ENCODE results near the gene LRRC53.
A peak's percentile ranks its signal among the peaks of the same experiment; 100 is the strongest.

The LRRC53 gene

DNA sequence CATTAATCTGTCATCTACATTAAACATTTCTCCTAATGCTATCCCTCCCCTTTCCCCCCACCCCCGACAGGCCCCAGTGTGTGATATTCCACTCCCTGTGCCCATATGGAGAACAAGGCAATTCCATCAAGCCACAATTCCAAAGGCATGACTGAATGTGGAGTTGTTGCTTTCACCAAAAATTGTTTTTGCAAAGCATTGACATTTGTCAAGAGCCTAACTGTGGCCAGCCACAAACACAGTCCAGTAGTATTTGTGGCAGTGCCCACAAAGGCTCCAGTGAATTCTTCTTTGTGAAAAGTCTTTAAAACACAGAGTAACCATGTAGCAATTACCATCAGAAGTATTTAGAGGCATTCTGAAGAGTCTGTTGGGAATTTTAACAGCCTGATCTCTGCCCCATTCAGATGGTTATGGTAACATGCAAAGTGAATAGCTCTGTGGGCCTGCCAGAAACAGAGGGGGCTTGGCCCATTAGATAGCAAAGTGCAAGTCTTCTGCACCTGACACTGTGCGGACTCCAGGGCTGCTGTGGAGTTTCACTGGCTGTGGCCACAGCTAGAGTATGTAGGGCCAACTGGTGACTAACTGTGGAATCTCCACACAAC lies 11.6 kb upstream of the LRRC53 start:
- Histone ChIP-seq H3K27ac (ENCODE audit: low read depth, low read length) (peak overlapping the region; percentile 38), H3K4me3 (ENCODE audit: low read depth, low read length) (no peak overlapping the region), H3K36me3 (ENCODE audit: control insufficient read depth, insufficient read depth, low read length) (no peaks in the 10 kb centered on the region), H3K9ac (ENCODE audit: low read depth, low read length) (no peak overlapping the region), H3K4me1 (ENCODE audit: control insufficient read depth, insufficient read depth, low read length) (peaks cover 46% of the 10 kb centered on the region), H3K27me3 (ENCODE audit: control insufficient read depth, insufficient read depth, low read length) (no peaks in the 10 kb centered on the region), H3K9me3 (ENCODE audit: control insufficient read depth, insufficient read depth, low read length) (no peaks in the 10 kb centered on the region)

DNA sequence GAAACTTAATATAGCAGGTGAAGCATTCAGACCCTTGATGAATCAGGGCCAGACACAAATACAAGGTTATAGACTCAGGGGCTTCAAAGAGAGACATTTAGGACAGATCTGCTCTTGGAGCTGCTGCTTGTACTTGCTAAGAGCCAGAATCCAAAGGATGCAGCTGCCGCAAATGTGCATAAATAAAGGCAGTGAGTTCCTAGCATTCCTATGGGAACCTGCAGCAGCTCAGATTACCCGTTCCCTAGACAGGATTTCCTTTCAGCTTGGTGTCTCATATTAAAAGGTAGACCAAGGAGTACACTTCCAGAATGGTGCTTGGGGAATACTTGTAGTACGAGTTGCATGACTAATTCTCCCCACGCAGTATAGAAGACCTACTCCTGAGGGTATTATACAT lies 9.7 kb upstream of the LRRC53 start:
- peaks cover 43% of the 10 kb centered on the region for H3K4me1 ChIP-seq (ENCODE audit: control insufficient read depth, insufficient read depth, low read length)
- peak overlapping the region; percentile 67 for H3K27ac ChIP-seq (ENCODE audit: low read depth, low read length)
- no peaks in the 10 kb centered on the region for H3K9me3 ChIP-seq (ENCODE audit: control insufficient read depth, insufficient read depth, low read length)
- no peaks in the 10 kb centered on the region for H3K27me3 ChIP-seq (ENCODE audit: control insufficient read depth, insufficient read depth, low read length)
- H3K4me3 ChIP-seq (ENCODE audit: low read depth, low read length) = peak overlapping the region; percentile 37
- peak overlapping the region; percentile 18; the same call in 1 of the 2 replicates for H3K9ac ChIP-seq (ENCODE audit: low read depth, low read length)
- no peaks in the 10 kb centered on the region for H3K36me3 ChIP-seq (ENCODE audit: control insufficient read depth, insufficient read depth, low read length)

DNA sequence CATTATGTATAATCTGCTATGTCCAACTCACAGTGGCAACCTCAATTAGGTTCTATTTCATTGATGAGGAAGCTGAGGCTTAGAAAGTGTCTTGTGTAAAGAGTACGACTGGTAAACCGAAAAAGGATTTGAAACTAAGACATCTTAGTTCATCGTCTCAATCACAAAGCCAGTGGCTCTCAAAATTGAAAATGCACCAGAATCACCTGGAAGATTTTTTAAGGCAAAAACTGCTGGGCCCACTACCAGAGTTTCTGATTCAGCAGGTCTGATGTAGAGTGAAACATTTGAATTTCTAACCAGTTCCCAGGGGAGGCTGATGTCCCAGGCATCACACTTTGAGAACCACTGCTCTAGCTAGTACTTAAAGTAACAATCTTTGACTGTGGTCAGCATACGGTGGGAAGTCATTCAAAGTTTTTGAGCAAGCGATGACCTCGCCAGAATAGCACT lies 5.2 kb upstream of the LRRC53 start:
- Histone ChIP-seq H3K9me3 (ENCODE audit: control insufficient read depth, insufficient read depth, low read length) (no peaks in the 10 kb centered on the region), H3K36me3 (ENCODE audit: control insufficient read depth, insufficient read depth, low read length) (no peaks in the 10 kb centered on the region), H3K4me1 (ENCODE audit: control insufficient read depth, insufficient read depth, low read length) (peaks cover 15% of the 10 kb centered on the region), H3K9ac (ENCODE audit: low read depth, low read length) (no peak overlapping the region), H3K4me3 (ENCODE audit: low read depth, low read length) (no peak overlapping the region), H3K27ac (ENCODE audit: low read depth, low read length) (no peak overlapping the region), H3K27me3 (ENCODE audit: control insufficient read depth, insufficient read depth, low read length) (no peaks in the 10 kb centered on the region)

DNA sequence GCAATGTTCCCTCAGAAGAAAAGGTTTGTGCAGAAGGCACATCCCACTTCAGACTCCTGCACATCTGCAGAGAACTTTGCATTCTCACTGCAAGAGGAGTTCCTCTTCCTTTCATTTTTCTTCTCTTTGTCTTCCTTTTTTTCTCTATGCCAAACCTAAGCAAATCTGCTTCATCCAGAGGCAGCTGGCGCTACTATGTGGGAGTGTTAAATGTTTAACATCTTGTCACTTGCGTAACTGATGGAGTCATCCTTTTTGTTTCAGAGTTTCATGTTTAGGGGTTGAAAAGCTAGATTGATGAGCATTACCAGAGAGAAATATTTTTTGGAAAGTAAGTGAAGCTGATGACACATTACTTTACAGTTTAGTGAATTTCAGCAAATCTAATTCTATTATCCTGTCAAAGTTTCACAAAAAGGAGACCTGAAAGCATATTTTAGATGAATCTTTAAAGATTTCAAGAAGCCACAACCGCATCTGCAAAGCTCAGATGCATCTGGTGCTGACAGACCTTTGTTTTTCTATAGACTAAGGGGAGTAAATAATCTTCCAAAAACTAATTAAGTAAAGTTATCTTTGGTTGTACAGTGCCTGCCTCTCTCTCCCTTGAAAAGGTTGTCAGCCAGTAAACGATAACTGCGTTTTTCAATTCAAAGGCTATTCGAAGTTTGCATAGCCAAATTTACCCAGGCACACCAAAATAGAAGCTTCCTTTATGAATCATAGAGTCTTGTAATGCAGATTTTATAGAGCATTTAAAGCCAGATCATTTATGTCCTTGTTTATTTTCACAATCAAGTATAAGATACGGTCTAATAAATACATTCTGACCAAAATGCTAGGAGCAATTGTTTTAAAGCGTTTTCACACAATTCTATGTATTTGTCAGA lies 1.2 kb upstream of the LRRC53 start:
- no peaks in the 10 kb centered on the region for H3K36me3 ChIP-seq (ENCODE audit: control insufficient read depth, insufficient read depth, low read length)
- H3K27ac ChIP-seq (ENCODE audit: low read depth, low read length) = no peak overlapping the region
- H3K9me3 ChIP-seq (ENCODE audit: control insufficient read depth, insufficient read depth, low read length) = no peaks in the 10 kb centered on the region
- H3K4me1 ChIP-seq (ENCODE audit: control insufficient read depth, insufficient read depth, low read length) = peaks cover 2% of the 10 kb centered on the region; the same call in 1 of the 2 replicates
- H3K4me3 ChIP-seq (ENCODE audit: low read depth, low read length) = no peak overlapping the region
- H3K27me3 ChIP-seq (ENCODE audit: control insufficient read depth, insufficient read depth, low read length) = no peaks in the 10 kb centered on the region
- H3K9ac ChIP-seq (ENCODE audit: low read depth, low read length) = no peak overlapping the region

DNA sequence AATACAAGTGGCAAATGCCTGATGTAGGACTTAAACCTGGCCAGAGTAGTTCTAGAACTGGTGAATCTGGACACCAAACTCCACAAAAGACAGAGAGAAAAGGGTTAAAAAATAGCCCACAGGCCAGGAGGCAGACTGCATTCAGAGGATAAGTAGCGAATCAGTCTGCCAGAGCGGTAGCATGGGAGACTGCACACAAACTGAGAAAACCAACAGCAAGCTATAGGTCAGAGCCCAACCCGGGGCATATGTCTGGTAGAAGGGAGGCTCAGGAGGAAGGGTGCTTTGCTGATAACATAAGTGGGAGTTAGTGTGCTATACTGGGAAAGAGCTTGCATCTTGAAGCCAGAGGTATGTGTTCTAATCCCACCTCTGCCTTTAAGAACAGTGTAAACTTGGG lies 4.0 kb downstream of the LRRC53 start:
- Histone ChIP-seq H3K36me3 (ENCODE audit: control insufficient read depth, insufficient read depth, low read length) (no peaks in the 10 kb centered on the region), H3K27me3 (ENCODE audit: control insufficient read depth, insufficient read depth, low read length) (no peaks in the 10 kb centered on the region), H3K9me3 (ENCODE audit: control insufficient read depth, insufficient read depth, low read length) (no peaks in the 10 kb centered on the region), H3K27ac (ENCODE audit: low read depth, low read length) (no peak overlapping the region), H3K4me3 (ENCODE audit: low read depth, low read length) (no peak overlapping the region), H3K4me1 (ENCODE audit: control insufficient read depth, insufficient read depth, low read length) (peaks cover 35% of the 10 kb centered on the region), H3K9ac (ENCODE audit: low read depth, low read length) (no peak overlapping the region)

DNA sequence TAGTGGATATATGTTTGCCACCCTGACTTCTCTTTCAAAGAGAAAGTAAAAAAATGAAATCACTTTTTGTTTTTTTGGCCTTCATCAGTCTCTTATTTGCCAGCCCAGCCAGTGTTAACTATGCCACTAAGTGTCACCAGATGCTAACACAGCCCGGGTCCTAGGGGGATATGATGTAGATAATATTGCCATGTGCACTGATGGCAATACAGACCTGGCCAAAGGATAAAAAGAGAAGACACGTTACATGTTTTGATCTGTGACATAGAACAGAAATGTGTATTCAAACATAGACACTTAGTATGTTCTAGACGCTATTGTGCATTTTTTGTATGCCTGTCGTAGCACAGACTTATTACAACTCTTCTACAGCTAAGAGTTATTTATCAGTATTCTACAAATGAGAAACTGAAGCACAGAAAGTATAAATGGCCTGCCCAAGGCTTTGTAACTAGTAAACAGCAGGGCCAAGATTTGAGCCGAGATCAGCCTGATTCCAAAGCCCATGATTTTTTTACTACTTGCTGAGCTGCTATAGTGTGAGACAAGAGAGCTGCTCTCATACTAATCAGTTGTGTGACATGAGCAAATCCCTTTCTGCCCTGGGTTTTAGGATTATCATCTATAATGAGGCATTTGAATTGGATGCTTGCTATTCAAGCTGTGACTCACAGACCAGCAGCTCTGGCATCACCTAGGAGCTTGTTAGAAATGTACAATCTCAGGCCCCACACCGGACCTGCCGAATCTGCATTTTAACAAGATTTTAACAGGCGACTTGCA lies 6.3 kb downstream of the LRRC53 start:
- peak overlapping the region; percentile 53 for H3K27ac ChIP-seq (ENCODE audit: low read depth, low read length)
- peaks cover 35% of the 10 kb centered on the region for H3K4me1 ChIP-seq (ENCODE audit: control insufficient read depth, insufficient read depth, low read length)
- H3K9me3 ChIP-seq (ENCODE audit: control insufficient read depth, insufficient read depth, low read length) = no peaks in the 10 kb centered on the region
- no peaks in the 10 kb centered on the region for H3K27me3 ChIP-seq (ENCODE audit: control insufficient read depth, insufficient read depth, low read length)
- no peaks in the 10 kb centered on the region for H3K36me3 ChIP-seq (ENCODE audit: control insufficient read depth, insufficient read depth, low read length)
- no peak overlapping the region for H3K4me3 ChIP-seq (ENCODE audit: low read depth, low read length)
- no peak overlapping the region; the same call in 1 of the 2 replicates for H3K9ac ChIP-seq (ENCODE audit: low read depth, low read length)

DNA sequence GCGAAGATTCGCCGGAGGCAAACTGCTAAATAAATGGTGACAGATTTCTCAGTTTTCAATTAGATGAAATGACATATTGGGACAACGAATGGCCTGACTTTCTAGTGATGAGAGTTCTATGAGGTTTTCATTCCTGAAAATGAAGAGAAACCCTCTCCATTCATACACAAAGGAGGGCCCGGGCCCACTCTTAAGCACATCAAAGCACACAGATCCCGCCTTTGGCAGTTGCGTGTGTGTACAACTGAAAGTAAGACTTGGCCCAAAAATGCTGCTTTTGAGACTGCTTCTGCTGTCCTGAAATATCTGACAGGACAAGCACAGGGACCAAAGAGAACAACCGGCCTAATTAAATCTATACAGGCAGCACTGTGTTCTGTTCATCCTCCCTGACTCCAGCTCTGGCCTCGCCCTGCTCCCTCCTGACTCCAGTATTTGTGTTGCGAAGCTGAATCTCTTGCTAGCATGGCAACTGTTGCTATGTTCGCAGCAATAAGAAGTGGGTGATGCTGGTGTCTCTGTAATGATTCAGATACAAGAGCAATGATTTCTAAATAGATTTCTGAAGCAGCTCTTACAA lies 7.4 kb downstream of the LRRC53 start:
- Histone ChIP-seq H3K27ac (ENCODE audit: low read depth, low read length) (peak overlapping the region; percentile 53), H3K4me1 (ENCODE audit: control insufficient read depth, insufficient read depth, low read length) (peaks cover 35% of the 10 kb centered on the region), H3K9me3 (ENCODE audit: control insufficient read depth, insufficient read depth, low read length) (no peaks in the 10 kb centered on the region), H3K9ac (ENCODE audit: low read depth, low read length) (no peak overlapping the region), H3K36me3 (ENCODE audit: control insufficient read depth, insufficient read depth, low read length) (no peaks in the 10 kb centered on the region), H3K4me3 (ENCODE audit: low read depth, low read length) (0 out of 2 replicates have a peak overlapping the region, but pooled peaks have one; percentile 2), H3K27me3 (ENCODE audit: control insufficient read depth, insufficient read depth, low read length) (no peaks in the 10 kb centered on the region)

DNA sequence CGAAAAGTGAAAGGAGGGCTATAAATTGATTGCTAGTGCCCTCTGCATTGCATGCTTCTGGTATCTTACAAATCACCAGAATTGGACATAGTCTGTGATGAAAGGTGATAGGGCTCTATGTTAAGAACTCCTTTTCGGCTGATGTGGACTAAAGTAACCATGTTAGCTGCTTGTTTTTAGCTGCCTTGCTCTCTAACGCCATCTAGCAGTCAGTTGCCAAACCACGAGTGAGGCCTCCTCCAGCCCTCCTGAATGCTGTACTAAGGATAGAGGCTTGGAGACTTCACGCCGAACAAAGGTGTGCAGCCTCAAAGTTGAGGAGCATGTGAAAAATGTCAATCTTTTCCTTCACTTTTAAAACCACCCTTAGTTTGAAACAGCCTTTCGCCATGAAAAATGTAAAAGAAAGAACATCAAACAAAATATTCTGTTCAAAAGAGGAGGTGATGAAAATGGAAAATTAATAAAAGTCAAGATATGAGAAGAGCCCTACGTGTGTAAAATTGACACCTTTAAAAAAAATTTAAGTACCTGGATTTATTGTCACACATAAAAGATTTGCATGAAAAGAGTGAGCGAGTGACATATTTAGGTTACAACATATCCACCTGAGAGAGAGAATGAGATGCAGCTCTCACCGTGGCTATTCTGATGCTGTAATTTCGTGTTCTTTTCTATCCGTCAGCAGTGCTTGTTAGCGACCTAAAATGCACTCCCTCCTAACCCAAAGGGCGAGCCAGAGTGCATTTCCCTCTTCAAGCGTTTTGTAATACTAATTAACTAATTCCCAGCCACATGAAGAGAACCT lies 8.1 kb downstream of the LRRC53 start:
- no peaks in the 10 kb centered on the region for H3K27me3 ChIP-seq (ENCODE audit: control insufficient read depth, insufficient read depth, low read length)
- H3K4me3 ChIP-seq (ENCODE audit: low read depth, low read length) = 0 out of 2 replicates have a peak overlapping the region, but pooled peaks have one; percentile 2
- H3K4me1 ChIP-seq (ENCODE audit: control insufficient read depth, insufficient read depth, low read length) = peaks cover 35% of the 10 kb centered on the region
- no peak overlapping the region for H3K9ac ChIP-seq (ENCODE audit: low read depth, low read length)
- no peaks in the 10 kb centered on the region for H3K9me3 ChIP-seq (ENCODE audit: control insufficient read depth, insufficient read depth, low read length)
- peak overlapping the region; percentile 53 for H3K27ac ChIP-seq (ENCODE audit: low read depth, low read length)
- H3K36me3 ChIP-seq (ENCODE audit: control insufficient read depth, insufficient read depth, low read length) = no peaks in the 10 kb centered on the region

DNA sequence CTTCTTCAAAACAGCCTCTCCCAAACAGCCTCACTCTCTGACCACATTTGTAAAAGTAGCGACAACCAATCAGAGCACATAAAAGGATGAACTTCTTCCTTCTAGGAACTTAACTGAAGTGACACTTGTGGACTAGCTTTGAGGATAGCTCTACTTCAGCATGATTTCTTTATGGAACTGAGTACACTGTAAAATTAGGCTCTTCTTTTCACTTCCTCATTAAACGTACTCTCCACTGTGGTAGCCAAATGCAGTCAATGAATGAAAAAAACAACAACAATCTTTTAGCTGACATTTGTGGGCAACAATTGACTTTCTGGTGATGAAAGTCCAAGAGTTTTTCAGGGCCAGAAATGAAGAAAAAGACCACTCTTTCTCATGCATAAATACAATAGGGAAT lies 9.6 kb downstream of the LRRC53 start:
- H3K9ac ChIP-seq (ENCODE audit: low read depth, low read length) = no peak overlapping the region
- peaks cover 36% of the 10 kb centered on the region for H3K4me1 ChIP-seq (ENCODE audit: control insufficient read depth, insufficient read depth, low read length)
- no peak overlapping the region for H3K27ac ChIP-seq (ENCODE audit: low read depth, low read length)
- H3K4me3 ChIP-seq (ENCODE audit: low read depth, low read length) = no peak overlapping the region
- H3K36me3 ChIP-seq (ENCODE audit: control insufficient read depth, insufficient read depth, low read length) = no peaks in the 10 kb centered on the region
- no peaks in the 10 kb centered on the region for H3K9me3 ChIP-seq (ENCODE audit: control insufficient read depth, insufficient read depth, low read length)
- no peaks in the 10 kb centered on the region for H3K27me3 ChIP-seq (ENCODE audit: control insufficient read depth, insufficient read depth, low read length)

DNA sequence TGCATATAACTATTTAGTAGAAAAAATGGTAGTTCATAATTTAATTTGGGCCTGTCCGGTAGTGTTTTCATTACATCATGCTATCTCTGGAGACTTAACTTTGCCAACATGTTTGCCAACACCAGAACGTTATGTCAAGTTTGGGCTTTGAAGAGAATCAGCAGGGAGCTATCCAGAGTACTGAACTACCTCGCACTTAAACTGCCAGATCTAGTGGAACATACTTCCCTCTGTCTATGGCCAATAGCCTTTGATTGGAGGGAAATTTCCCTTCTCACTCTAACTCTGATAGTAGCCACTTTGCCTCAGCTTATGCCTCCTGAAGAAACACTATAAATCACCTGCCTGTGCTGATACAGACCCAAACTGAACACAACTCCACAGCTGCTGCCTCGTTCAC lies 10.0 kb downstream of the LRRC53 start:
- Histone ChIP-seq H3K9me3 (ENCODE audit: control insufficient read depth, insufficient read depth, low read length) (no peaks in the 10 kb centered on the region), H3K9ac (ENCODE audit: low read depth, low read length) (no peak overlapping the region), H3K27me3 (ENCODE audit: control insufficient read depth, insufficient read depth, low read length) (no peaks in the 10 kb centered on the region), H3K4me3 (ENCODE audit: low read depth, low read length) (no peak overlapping the region), H3K36me3 (ENCODE audit: control insufficient read depth, insufficient read depth, low read length) (no peaks in the 10 kb centered on the region), H3K4me1 (ENCODE audit: control insufficient read depth, insufficient read depth, low read length) (peaks cover 36% of the 10 kb centered on the region), H3K27ac (ENCODE audit: low read depth, low read length) (no peak overlapping the region)

Measured in HUES48 (cell line).